Activated naive CD8-positive, alpha-beta T cell treated with anti-CD3 and anti-CD28 coated beads, Interleukin-2, amount 10 ng/mL, durations not matched to agents 7 days and 5 days (primary cell): ENCODE data around the gene PDCD2L. TPM values are rescaled to one million over a fixed set of nuclear protein-coding genes. Genes with fewer than 3 reads are reported as not detected.

ENCODE experiments used
- ATAC-seq: fragments of 150-1000 bp; cut with Tn5 transposase; one replicate; pipeline ENCODE4 v1.10.0; 2021; ENCODE audit warnings: low read depth, moderate library complexity
- POLR2A ChIA-PET: fragments of 350-600 bp; sonication (Branson Sonifier 250); formaldehyde crosslinking; loops from one replicate; lab custom pipeline; 2021; ENCODE audit warnings: antibody characterized with exemption; lab: Charles Lee
- DNase-seq: peaks from one replicate; pipeline ENCODE4 v3.0.0; 2021
- H3K27ac Mint-ChIP-seq: one replicate; pipeline ENCODE4 v1.8.0; 2022; ENCODE audit warnings: mild to moderate bottlenecking, mixed read lengths
- H3K27me3 Mint-ChIP-seq: one replicate; pipeline ENCODE4 v1.8.0; 2022; ENCODE audit warnings: mild to moderate bottlenecking, moderate library complexity, mixed read lengths
- H3K36me3 Mint-ChIP-seq: one replicate; pipeline ENCODE4 v1.8.0; 2021; ENCODE audit warnings: mild to moderate bottlenecking, mixed read lengths
- H3K4me1 Mint-ChIP-seq: one replicate; pipeline ENCODE4 v1.8.0; 2021; ENCODE audit warnings: mixed read lengths
- H3K4me3 Mint-ChIP-seq: one replicate; pipeline ENCODE4 v1.8.0; 2022; ENCODE audit warnings: mild to moderate bottlenecking, moderate library complexity, mixed read lengths
- H3K9me3 Mint-ChIP-seq: one replicate; pipeline ENCODE4 v1.8.0; 2021; ENCODE audit warnings: mixed read lengths
- total RNA-seq, 2 experiments: library from RNA; stranded (reverse); gene quantifications; one replicate each; pipeline ENCODE4 v1.2.3, GENCODE V29; 2021

PDCD2L gene
- total RNA-seq, 2 experiments from 2014 or later: 9.4 to 13.3 TPM

DNA sequence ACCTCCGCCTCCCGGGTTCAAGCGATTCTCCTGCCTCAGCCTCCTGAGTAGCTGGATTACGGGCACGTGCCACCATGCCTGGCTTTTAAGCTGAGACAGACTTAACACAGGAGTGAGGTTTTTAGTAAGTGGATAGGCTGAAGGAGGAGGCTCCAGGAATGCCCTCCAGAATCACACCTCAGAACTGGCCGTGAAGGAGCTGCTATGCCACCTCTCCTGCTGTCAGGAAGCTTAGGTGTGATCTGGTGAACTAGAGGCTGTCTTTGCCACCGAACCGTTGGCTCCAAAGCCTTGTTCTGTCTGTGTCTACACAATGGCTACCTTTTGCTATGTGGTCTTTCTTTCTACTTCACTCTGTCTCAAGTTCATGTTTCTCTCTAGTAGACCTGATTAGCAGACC lies 4.2 kb downstream of the PDCD2L start:
- DNase-seq: no peak
- Mint-ChIP-seq H3K9me3 (no peaks in the 10 kb centered on the region), H3K36me3 (peaks cover 12% of the 10 kb centered on the region), H3K4me1 (peaks cover 13% of the 10 kb centered on the region), H3K27me3 (no peaks in the 10 kb centered on the region), H3K27ac (no peak overlapping the region), H3K4me3 (no peak overlapping the region)
- ATAC-seq: no peak
- POLR2A ChIA-PET: interaction anchor here (1.6 kb wide), 1 partner anchor 20 kb away, joined by 6 read pairs; the partner anchor contains the start of gene UBA2

DNA sequence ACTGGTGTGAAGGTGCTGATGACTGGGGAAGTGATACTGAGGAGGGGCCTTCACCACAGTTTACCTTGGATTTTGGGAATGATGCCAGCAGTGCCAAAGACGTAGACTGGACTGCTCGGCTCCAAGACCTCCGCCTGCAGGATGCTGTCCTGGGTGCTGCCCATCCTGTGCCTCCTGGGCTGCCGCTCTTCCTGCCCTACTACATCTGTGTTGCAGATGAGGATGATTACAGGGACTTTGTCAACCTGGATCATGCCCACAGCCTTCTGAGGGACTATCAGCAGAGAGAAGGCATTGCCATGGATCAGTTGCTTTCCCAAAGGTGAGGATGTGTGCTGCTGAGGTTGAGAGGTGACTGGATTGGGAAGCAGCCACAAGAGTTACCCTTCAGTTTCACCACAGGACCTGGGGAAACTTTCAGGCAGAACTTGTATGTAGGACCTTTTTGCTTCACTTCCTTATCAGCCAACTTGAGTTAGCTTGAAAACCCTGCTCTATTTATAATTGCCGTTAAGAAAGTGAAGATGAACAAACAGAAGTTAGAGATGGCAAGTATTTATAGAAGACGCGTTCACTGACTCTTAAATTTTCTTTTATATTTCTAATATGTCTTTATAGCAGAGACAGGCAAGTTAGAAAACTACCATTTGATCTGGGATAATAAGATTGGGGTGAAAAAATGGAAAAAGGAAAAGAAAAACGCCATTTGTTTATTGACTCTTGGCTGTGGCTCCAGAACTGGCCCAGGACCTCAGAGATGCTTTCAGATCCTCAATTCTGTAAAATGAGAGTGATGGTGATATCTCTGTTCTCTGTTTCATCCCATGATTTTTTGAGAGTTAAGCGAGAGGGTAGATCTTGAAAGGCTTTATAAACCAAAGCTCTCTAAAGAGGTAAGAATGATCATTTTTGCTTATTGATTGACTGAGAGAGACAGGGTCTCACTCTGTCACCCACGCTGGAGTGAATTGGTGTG lies 5.3 kb downstream of the PDCD2L start:
- H3K36me3 Mint-ChIP-seq: peaks cover 14% of the 10 kb centered on the region
- no peak for ATAC-seq
- H3K27me3 Mint-ChIP-seq: no peaks in the 10 kb centered on the region
- H3K4me1 Mint-ChIP-seq: peaks cover 8% of the 10 kb centered on the region
- no peaks in the 10 kb centered on the region for H3K9me3 Mint-ChIP-seq
- POLR2A ChIA-PET: interaction anchor here (1.6 kb wide), 1 partner anchor 19 kb away, joined by 6 read pairs; the partner anchor contains the start of gene UBA2
- H3K27ac Mint-ChIP-seq: no peak overlapping the region
- no peak overlapping the region for H3K4me3 Mint-ChIP-seq
- no peak for DNase-seq

DNA sequence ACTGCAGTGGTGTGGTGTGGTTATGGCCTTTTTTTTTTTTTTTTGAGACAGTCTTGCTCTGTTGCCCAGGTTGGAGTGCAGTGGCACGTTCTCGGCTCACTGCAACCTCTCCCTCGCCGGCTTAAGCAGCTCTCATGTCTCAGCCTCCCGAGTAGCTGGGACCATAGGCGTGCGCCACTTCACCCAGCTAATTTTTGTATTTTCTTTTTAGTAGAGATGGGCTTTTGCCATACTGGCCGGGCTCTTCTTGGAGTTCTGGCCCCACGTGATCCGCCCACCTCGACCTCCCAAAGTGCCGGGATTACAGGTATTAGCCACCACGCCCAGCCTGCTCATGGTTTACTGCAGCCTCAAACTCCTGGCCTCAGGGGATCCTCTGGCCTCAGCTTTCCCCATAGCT lies 7.0 kb downstream of the PDCD2L start:
- H3K27ac Mint-ChIP-seq: no peak overlapping the region
- ATAC-seq (no peak), DNase-seq (no peak)
- POLR2A ChIA-PET: no interaction called here
- peaks cover 3% of the 10 kb centered on the region for H3K4me1 Mint-ChIP-seq
- peaks cover 18% of the 10 kb centered on the region for H3K36me3 Mint-ChIP-seq
- H3K27me3 Mint-ChIP-seq: no peaks in the 10 kb centered on the region
- H3K9me3 Mint-ChIP-seq: no peaks in the 10 kb centered on the region
- H3K4me3 Mint-ChIP-seq: no peak overlapping the region

DNA sequence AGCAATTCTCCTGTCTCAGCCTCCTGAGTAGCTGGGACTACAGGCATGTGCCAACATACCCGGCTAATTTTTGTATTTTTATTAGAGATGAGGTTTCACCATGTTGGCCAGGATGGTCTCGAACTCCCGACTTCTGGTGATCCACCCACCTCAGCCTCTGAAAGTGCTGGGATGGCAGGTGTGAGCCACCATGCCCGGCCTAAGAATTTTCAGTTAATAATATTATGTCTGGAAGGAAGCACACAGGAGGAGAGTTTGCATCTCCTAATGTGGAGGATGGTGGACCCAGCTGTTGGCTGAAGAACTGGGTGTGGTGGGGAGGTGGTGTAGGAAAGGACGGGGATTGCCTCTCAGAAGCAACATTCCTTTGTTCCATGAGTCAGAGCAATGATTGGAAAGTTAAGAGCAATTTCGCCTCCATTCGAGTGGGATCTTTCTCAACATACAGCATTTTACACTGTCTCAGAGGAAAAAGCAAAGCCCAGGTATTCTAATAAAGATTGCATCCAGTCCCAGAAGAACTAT lies 11.9 kb downstream of the PDCD2L start:
- no peaks in the 10 kb centered on the region for H3K27me3 Mint-ChIP-seq
- DNase-seq (no peak), ATAC-seq (no peak)
- peaks cover 4% of the 10 kb centered on the region for H3K4me1 Mint-ChIP-seq
- H3K9me3 Mint-ChIP-seq: no peaks in the 10 kb centered on the region
- no peak overlapping the region for H3K4me3 Mint-ChIP-seq
- peak overlapping the region; percentile 73 for H3K27ac Mint-ChIP-seq
- POLR2A ChIA-PET: no interaction called here
- peaks cover 16% of the 10 kb centered on the region for H3K36me3 Mint-ChIP-seq

DNA sequence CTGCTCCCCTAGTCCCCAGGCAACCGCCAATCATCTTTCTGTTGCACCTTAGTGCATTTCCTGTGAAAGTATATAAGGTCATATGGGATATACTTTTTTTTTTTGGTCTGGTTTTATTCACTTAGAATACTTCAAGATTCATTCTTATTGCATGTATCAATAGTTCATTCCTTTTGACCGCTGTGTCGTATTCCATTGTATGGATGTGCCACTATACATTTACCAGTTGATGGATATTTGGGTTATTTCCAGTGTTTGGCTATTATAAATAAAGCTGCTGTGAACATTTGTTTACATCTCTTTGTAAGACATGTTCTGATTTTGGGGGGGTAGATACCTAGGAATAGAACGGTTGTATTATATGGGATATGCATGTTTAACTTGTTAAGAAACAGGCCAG lies 14.1 kb downstream of the PDCD2L start:
- Mint-ChIP-seq H3K36me3 (peaks cover 13% of the 10 kb centered on the region), H3K9me3 (no peaks in the 10 kb centered on the region), H3K4me3 (no peak overlapping the region), H3K27me3 (no peaks in the 10 kb centered on the region), H3K4me1 (peaks cover 4% of the 10 kb centered on the region), H3K27ac (no peak overlapping the region)
- DNase-seq (no peak), ATAC-seq (no peak)
- POLR2A ChIA-PET: no interaction called here

DNA sequence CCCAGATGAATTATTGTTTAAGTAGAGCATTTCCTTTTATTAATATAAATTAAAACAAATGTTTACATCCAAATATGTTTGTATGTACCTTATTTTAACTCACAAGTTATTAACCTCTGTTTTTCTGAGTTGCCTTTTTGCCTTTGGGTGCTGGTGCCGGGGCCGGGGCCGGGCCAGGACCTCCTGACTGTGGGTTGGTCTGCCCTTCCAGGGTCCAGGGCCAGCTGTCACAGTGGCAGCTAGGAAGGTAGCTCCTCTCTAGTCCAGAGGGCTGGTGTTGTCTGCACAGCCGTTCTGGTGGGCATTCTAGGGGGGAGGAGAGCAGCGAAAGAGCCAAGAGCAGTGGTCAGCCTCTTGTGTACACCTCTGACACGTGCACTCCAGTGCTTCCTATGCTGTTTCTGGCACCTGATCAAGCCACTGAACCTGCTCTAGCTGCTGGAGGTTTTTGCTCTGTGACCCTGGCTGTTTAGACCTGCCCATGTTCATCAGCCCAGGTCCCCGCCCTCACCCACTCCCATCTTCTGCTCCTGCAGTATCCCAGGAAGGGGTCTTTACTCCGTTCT lies 22.0 kb downstream of the PDCD2L start:
- H3K27ac Mint-ChIP-seq: peak overlapping the region; percentile 51
- POLR2A ChIA-PET: interaction anchor here (0.9 kb wide), 1 partner anchor 59 kb away, joined by 3 read pairs; no protein-coding TSS in a partner anchor
- no peak overlapping the region for H3K4me3 Mint-ChIP-seq
- no peaks in the 10 kb centered on the region for H3K27me3 Mint-ChIP-seq
- H3K36me3 Mint-ChIP-seq: peaks cover 4% of the 10 kb centered on the region
- ATAC-seq (no peak), DNase-seq (no peak)
- H3K9me3 Mint-ChIP-seq: no peaks in the 10 kb centered on the region
- peaks cover 16% of the 10 kb centered on the region for H3K4me1 Mint-ChIP-seq

DNA sequence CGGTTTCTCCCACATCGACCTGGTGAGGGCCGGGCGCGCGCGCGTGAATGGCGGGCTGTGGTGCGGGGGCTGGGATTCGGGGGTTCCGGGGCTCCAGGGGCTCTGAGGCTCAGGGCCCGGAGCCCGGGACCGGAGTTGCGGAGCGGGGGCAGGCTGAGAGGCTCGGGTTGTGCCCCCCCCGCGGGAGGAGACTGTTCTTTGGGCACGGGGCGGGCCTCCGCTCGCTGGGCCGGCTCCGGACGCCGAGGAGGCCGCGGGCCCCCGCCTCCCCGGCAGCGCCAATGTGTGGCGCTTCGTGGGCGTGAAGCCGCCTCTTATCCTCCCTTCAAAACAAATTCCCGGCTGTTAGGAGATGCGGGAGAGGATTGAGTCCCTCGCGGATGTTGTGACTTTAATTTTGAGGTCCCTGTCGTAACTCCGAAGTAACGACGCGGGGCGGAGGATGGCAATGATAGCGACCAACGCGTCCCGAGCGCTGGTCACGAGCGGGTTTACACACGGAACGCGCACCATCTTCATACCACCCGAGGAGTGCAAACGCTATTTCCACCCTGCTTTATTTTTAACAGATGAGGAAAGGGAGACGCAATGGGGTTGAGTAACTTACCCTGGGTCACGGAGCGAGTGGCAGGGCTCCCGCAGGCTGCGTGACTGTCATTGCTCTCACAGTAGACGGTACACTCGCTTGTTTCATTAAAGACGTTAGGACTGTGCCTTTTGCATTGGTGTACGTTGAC lies 24.5 kb downstream of the PDCD2L start:
- no peaks in the 10 kb centered on the region for H3K9me3 Mint-ChIP-seq
- no peaks in the 10 kb centered on the region for H3K27me3 Mint-ChIP-seq
- H3K4me3 Mint-ChIP-seq: peak overlapping the region; percentile 98
- ATAC-seq (peak; percentile 59), DNase-seq (no peak)
- POLR2A ChIA-PET: interaction anchor here (0.6 to 1.4 kb wide), 12 partner anchors 12 to 256 kb away, joined by 3 to 21 read pairs (median 4); partner anchors contain the start of genes GPI, LSM14A, PDCD2L and ZNF302
- H3K27ac Mint-ChIP-seq: peak overlapping the region; percentile 93
- peaks cover 22% of the 10 kb centered on the region for H3K4me1 Mint-ChIP-seq
- H3K36me3 Mint-ChIP-seq: peaks cover 10% of the 10 kb centered on the region

DNA sequence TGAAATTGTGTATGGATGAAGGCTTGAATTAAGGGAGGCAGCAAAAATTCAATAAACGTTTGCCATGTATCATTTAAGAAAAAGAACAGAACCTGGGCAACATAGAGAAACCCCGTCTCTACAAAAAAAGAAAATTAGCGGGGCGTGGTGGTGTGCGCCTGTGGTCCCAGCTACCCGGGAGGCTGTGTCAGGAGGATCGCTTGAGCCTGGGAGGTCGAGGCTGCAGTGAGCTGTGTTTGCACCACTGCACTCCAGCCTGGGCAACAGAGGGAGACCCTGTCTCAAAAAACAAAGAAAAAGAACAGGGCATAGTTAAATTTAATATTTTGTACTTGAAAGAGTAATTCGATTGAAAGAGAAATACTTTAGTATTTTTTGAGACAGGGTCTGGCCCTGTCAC lies 25.4 kb downstream of the PDCD2L start:
- POLR2A ChIA-PET: no interaction called here
- no peak for ATAC-seq
- peaks cover 25% of the 10 kb centered on the region for H3K4me1 Mint-ChIP-seq

DNA sequence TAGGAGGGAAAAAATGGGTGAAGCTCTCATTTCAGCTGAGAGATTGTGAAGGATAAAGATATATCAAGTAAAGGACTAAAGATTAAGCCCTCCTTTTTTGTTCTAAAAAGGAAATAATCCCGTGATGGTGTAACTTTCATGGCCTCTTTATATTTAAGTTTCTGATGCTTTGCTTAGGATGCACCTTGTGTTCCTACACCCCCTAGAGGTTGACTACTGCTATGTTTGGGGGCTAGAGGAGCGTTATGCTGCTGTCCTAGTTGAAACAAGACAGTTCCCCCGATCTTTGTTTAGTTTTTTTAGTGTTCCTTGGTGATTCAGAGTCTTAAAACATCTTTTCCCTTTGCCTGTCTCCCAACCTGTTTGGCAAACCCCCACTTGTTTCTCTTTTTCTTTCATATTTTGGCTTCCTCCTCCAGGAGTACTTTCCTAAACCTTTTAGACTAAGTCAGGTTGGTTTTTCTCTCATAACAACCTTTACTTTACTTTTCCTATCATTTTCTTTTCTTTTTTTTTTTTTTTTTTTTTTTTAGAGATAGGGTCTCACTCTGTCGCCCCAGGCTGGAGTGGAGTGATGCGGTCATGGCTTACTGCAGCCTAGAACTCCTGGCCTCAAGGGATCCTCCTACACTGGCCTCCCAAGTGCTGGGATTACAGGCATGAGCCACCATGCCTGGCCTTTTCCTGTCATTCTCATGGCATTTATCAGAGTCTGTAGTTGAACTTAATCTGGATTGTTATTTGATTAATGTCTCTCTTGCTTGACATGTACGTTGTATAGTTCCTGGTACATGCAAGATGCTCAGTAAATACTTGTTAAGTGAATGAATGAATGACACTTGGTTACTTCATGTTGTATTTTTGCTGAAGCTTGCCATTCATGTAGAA lies 26.8 kb downstream of the PDCD2L start:
- no peak for DNase-seq
- POLR2A ChIA-PET: interaction anchor here (1.0 kb wide), 1 partner anchor 27 kb away, joined by 3 read pairs; the partner anchor contains the start of gene PDCD2L
- peak overlapping the region; percentile 98 for H3K4me3 Mint-ChIP-seq
- no peaks in the 10 kb centered on the region for H3K27me3 Mint-ChIP-seq
- no peaks in the 10 kb centered on the region for H3K9me3 Mint-ChIP-seq
- peaks cover 16% of the 10 kb centered on the region for H3K36me3 Mint-ChIP-seq
- H3K4me1 Mint-ChIP-seq: peaks cover 25% of the 10 kb centered on the region
- peak; percentile 55 for ATAC-seq
- H3K27ac Mint-ChIP-seq: peak overlapping the region; percentile 76

More for the DNA sequence above, 25.4 kb downstream of the PDCD2L start:
- DNase-seq: no peak
- peak overlapping the region; percentile 54 for H3K27ac Mint-ChIP-seq
- no peaks in the 10 kb centered on the region for H3K27me3 Mint-ChIP-seq
- H3K36me3 Mint-ChIP-seq: peaks cover 12% of the 10 kb centered on the region
- peak overlapping the region; percentile 98 for H3K4me3 Mint-ChIP-seq
- H3K9me3 Mint-ChIP-seq: no peaks in the 10 kb centered on the region

DNA sequence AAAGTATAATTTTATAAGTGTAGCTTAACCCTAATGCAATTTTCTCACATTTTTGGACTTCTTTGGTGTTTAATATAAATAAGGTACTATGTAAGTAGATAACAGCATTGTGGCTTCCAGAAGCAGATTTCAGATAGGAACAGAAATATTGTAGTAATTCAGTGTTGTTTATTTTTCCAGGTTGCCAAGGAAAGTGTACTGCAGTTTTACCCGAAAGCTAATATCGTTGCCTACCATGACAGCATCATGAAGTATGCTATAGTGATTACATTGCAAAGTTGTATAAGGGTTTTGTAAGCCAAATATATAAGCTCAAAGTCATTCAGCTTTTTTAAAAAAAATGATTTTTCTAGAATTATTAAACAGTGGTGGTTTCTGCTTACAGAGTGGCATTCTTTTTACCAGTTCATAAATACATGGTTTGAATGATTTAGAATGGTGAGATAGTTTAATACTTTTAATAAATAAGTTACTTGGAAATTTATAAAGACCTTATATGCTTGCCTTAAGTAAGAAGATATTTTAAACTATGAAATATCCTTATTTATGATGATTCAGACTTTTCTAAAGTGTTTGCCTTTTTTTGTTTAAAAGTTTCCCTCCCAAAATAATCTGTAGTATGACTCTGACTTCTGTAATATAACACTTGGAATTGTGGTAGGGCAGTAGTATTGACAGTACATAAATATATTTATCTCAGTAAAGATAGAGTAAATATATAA lies 27.6 kb downstream of the PDCD2L start:
- POLR2A ChIA-PET: no interaction called here
- Mint-ChIP-seq H3K9me3 (no peaks in the 10 kb centered on the region), H3K27ac (no peak overlapping the region), H3K36me3 (peaks cover 19% of the 10 kb centered on the region), H3K27me3 (no peaks in the 10 kb centered on the region), H3K4me3 (no peak overlapping the region), H3K4me1 (peaks cover 25% of the 10 kb centered on the region)
- no peak for ATAC-seq
- DNase-seq: no peak

DNA sequence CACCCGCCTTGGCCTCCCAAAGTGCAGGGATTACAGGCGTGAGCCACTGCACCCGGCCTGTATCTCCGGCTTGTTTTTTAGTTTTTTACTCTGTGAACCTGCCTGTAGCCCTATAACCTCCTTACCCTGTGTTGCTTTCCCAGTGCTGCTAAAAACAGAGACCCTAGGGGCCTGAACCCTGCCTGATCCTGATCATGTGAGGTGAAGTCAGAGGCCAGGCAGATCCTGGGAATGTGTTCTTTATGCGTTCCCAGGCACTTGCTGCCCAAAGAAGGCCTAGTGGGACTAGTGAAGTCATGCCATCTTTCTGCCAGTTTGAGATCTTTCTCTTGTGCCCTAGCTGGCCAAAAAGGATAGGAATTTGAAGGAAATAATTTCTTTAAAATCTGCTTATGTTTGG lies 28.6 kb downstream of the PDCD2L start:
- DNase-seq (no peak), ATAC-seq (no peak)
- POLR2A ChIA-PET: no interaction called here
- Mint-ChIP-seq H3K4me1 (peaks cover 23% of the 10 kb centered on the region), H3K4me3 (no peak overlapping the region), H3K27me3 (no peaks in the 10 kb centered on the region), H3K9me3 (no peaks in the 10 kb centered on the region), H3K36me3 (peaks cover 19% of the 10 kb centered on the region), H3K27ac (no peak overlapping the region)

DNA sequence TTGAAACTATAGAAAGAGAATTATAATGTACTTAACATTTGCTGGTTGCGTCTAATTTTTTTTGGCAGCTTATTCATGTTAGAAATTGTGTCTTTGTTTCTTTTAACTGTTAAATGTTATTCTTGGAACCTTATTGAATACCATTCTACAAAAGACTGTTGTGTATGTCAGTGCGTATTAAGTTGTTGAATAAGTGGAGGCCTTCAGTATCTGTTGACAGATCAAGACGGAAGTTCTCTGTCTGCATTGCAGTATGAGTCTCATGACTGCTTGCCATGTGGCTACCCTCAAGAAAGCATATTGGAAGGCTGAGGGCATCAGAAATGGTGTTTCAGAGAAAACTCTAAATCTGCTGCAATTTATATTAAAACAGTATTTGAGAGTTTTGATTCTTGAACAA lies 32.5 kb downstream of the PDCD2L start:
- H3K36me3 Mint-ChIP-seq: peaks cover 18% of the 10 kb centered on the region
- ATAC-seq (no peak), DNase-seq (no peak)
- POLR2A ChIA-PET: no interaction called here
- no peak overlapping the region for H3K27ac Mint-ChIP-seq
- H3K27me3 Mint-ChIP-seq: no peaks in the 10 kb centered on the region
- H3K4me3 Mint-ChIP-seq: no peak overlapping the region
- H3K9me3 Mint-ChIP-seq: no peaks in the 10 kb centered on the region
- H3K4me1 Mint-ChIP-seq: peaks cover 6% of the 10 kb centered on the region
